Spleen (tissue), 11 donors: Measurements from ENCODE around the gene POLQ. TPM values are rescaled to one million over a fixed set of nuclear protein-coding genes. Genes with fewer than 3 reads are reported as not detected.

Experiments
- DNase-seq: peaks from one replicate; pipeline ENCODE4 v3.0.0-alpha.2; 2020
- H3K27ac ChIP-seq, 8 donors: fragments of 200-600 bp; sonication (generic) in 7 of 8; 1 replicate in 4 of 8; 2 replicates in 4 of 8; pipeline versions ENCODE4 v1.5.0 to v1.8.0; 2016 to 2021; ENCODE audit warnings: inconsistent platforms in 4 of 8, mild to moderate bottlenecking in 4 of 8, moderate library complexity in 1 of 8
- H3K27me3 ChIP-seq, 7 donors: fragments of 200-600 bp; sonication (generic) in 6 of 7; replicated peaks in 1 of 7; 1 replicate in 4 of 7; 2 replicates in 3 of 7; pipeline versions ENCODE4 v1.5.0 to v1.8.0; 2016 to 2021; ENCODE audit warnings: inconsistent platforms in 3 of 7, mild to moderate bottlenecking in 1 of 7
- H3K36me3 ChIP-seq, 6 donors: fragments of 200-600 bp; sonication (generic) in 5 of 6; 1 replicate in 4 of 6; 2 replicates in 2 of 6; pipeline versions ENCODE4 v1.5.0 to v1.8.0; 2016 to 2021; ENCODE audit warnings: inconsistent platforms in 2 of 6
- H3K4me1 ChIP-seq, 6 donors: fragments of 200-600 bp; sonication (generic) in 5 of 6; 1 replicate in 3 of 6; 2 replicates in 3 of 6; pipeline versions ENCODE4 v1.5.0 to v1.8.0; 2016 to 2021; ENCODE audit warnings: inconsistent platforms in 3 of 6
- H3K4me3 ChIP-seq, 8 donors: fragments of 200-600 bp; sonication (generic) in 7 of 8; 1 replicate in 4 of 8; 2 replicates in 4 of 8; pipeline versions ENCODE4 v1.5.0 to v1.8.0; 2016 to 2021; ENCODE audit warnings: inconsistent platforms in 4 of 8, mild to moderate bottlenecking in 4 of 8, moderate library complexity in 2 of 8
- H3K9me3 ChIP-seq, 8 donors: fragments of 200-600 bp; sonication (generic) in 7 of 8; 1 replicate in 4 of 8; 2 replicates in 4 of 8; pipeline versions ENCODE4 v1.5.0 to v1.8.0; 2016 to 2021; ENCODE audit warnings: inconsistent platforms in 4 of 8
- POLR2A ChIP-seq, 3 donors: fragments of 450-650 bp; IDR thresholded peaks; one replicate each; pipeline ENCODE4 v1.5.1; 2017; ENCODE audit warnings: antibody characterized with exemption in 3 of 3, mild to moderate bottlenecking in 1 of 3
- POLR2AphosphoS5 ChIP-seq, 3 donors: sonication (generic); formaldehyde crosslinking; IDR thresholded peaks; one replicate each; pipeline ENCODE4 v1.5.1; 2017; ENCODE audit warnings: antibody characterized with exemption in 3 of 3
- WGBS, 5 donors: extraction: QIAGEN DNeasy Blood & Tissue Kit in 3 of 5; methylation state at CpG; one replicate each; pipeline versions ENCODE4 v1.1.5 to v1.1.7; 2013 to 2018; 5-methylcytosine and 5-hydroxymethylcytosine counted together
- intact Hi-C: fragments of 100-400 bp; cut with DNase I; formaldehyde crosslinking; loops from one replicate; pipeline ENCODE4 v1.15.0; 2023; ENCODE audit warnings: low total_unique reads
- polyA plus RNA-seq, 3 donors: library from polyadenylated mRNA; stranded (reverse); fragments of 200-250 nt; gene quantifications; one replicate each; pipeline ENCODE4 v1.2.1, GENCODE V29; 2013
- total RNA-seq, 7 donors: library from RNA; depleted of rRNA in 3 of 7; stranded (reverse); fragments of >200 nt in 3 of 7; fragmentation: NEBNext Ultra II Directional in 4 of 7; extraction: Animal tissue kit (Norgen Biotek cat#: 25700) in 4 of 7; gene quantifications; one replicate each; pipeline versions ENCODE4 v1.1.0 to v1.2.1, GENCODE V29; 2016 to 2021
- TF ChIP-seq, protein P1 (sequence below), 11 experiments: fragments of 200-600 bp in 7 of 11; fragments of 450-650 bp in 4 of 11; sonication (generic) in 4 of 11; IDR thresholded peaks in 8 of 11; conservative IDR thresholded peaks in 3 of 11; 1 replicate in 7 of 11; 2 replicates in 4 of 11; pipeline versions ENCODE4 v1.4.0 to v1.8.0; 2016 to 2021; ENCODE audit warnings: antibody characterized with exemption in 11 of 11, inconsistent platforms in 4 of 11, mild to moderate bottlenecking in 1 of 11
- donor health status: healthy with polysubstance abuse.
- donor health status: DM: no; HTN: no; CAD: no; lungs with moderate emphysema.
- donor health status: DM: no; HTN: no; CAD: no.
- donor health status: Bipolar disorder and iron deficiency.
- donor health status: healthy.
- donor health status: DM: no; HTN: no; CAD: no.
- donor health status: DM: yes; HTN: yes; CAD: no.

The POLQ gene
- total and polyA plus RNA-seq, 10 donors: 0.50 to 4.7 (median 1.6) TPM

DNA sequence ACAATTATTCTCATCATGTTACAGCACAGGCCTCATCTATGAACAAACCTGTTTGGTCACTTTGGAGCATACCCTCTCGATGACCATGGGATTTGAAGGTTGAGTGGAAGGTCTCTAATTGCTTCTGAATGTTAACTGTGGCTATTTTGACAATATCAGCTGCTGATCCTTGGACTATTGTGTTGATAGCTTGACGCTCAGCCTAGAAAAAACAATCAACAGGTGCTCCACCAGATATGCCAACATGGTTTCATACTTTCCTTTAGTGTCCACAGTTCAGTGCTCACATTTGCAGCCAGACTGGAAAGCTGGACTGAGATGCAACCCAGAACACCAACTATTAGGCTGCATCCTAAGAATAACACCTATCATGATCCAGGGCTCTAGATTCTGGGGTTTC, 109.7 kb downstream of the POLQ start:
- peaks cover 0 to 14% (median 5%) of the 10 kb centered on the region in 6 donors for H3K4me1 ChIP-seq
- intact Hi-C loops: no loop called here

DNA sequence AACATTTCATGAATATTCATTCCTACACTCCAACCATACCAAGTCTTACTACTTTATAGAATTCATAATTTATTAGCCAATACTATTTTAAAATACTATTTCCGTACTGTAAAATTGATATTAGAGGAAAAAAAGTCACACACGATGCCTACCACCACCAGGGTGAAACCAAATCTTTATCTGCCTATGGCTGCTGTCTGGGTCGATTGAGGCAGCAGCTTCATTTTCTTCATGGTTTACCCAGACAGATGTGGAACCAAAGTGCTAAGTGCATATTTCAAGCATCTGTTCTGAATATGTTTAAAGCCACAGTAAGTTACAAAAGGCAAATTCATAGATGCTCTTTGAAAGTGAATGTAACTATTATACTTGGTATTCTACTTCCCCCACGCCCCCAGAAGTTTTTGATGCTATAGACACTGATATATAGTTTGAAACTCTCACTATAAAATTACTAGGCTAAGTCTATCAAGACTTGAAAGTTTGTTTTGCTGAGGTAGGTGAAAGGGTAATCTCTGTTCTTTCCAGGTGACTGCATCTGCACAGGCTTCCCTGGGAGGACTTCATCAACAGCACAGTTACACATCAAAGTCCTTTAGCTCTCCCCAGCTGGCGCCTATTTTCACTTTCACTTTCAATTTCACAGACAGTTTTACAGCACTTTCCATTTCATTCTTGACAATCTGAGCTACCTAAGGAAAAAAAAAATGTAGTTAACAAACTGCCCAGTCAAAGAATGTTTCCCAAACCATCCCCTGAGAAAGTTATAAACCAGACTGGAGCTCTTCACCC, 113.9 kb downstream of the POLQ start:
- peaks cover 0 to 17% (median 0%) of the 10 kb centered on the region in 6 donors for H3K36me3 ChIP-seq
- TF ChIP-seq, protein P1, sequence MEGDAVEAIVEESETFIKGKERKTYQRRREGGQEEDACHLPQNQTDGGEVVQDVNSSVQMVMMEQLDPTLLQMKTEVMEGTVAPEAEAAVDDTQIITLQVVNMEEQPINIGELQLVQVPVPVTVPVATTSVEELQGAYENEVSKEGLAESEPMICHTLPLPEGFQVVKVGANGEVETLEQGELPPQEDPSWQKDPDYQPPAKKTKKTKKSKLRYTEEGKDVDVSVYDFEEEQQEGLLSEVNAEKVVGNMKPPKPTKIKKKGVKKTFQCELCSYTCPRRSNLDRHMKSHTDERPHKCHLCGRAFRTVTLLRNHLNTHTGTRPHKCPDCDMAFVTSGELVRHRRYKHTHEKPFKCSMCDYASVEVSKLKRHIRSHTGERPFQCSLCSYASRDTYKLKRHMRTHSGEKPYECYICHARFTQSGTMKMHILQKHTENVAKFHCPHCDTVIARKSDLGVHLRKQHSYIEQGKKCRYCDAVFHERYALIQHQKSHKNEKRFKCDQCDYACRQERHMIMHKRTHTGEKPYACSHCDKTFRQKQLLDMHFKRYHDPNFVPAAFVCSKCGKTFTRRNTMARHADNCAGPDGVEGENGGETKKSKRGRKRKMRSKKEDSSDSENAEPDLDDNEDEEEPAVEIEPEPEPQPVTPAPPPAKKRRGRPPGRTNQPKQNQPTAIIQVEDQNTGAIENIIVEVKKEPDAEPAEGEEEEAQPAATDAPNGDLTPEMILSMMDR (IDR thresholded peaks at IDR 0.05 in 8 of 11, conservative IDR thresholded peaks at IDR 0.05 in 3 of 11): no peak
- TF ChIP-seq POLR2AphosphoS5 (IDR thresholded peaks at IDR 0.05): no peak
- no peak for TF ChIP-seq POLR2A (IDR thresholded peaks at IDR 0.05)
- no peak for DNase-seq
- peaks cover 0 to 14% (median 5%) of the 10 kb centered on the region in 6 donors for H3K4me1 ChIP-seq
- peak overlapping the region in 4 of 8 donors; percentile 8 to 52 (median 17) for H3K4me3 ChIP-seq
- intact Hi-C loops: no loop called here
- 58 to 62% (median 61%) methylated on average over 5 of the region's 5 CpGs for WGBS, 5 donors
- no peaks in the 10 kb centered on the region for H3K27me3 ChIP-seq
- no peaks in the 10 kb centered on the region for H3K9me3 ChIP-seq
- peak overlapping the region in 4 of 8 donors; percentile 30 to 43 (median 38) for H3K27ac ChIP-seq

More for the DNA sequence above, 109.7 kb downstream of the POLQ start:
- Histone ChIP-seq H3K36me3 (peaks cover 0 to 5% (median 0%) of the 10 kb centered on the region in 6 donors), H3K4me3 (no peak overlapping the region), H3K27ac (no peak overlapping the region), H3K9me3 (no peaks in the 10 kb centered on the region), H3K27me3 (no peaks in the 10 kb centered on the region)
- TF ChIP-seq, protein P1 (IDR thresholded peaks at IDR 0.05 in 8 of 11, conservative IDR thresholded peaks at IDR 0.05 in 3 of 11): no peak
- no peak for TF ChIP-seq POLR2AphosphoS5 (IDR thresholded peaks at IDR 0.05)
- DNase-seq: no peak
- WGBS, 5 donors: 93 to 100% (median 96%) methylated on average over 2 of the region's 2 CpGs

DNA sequence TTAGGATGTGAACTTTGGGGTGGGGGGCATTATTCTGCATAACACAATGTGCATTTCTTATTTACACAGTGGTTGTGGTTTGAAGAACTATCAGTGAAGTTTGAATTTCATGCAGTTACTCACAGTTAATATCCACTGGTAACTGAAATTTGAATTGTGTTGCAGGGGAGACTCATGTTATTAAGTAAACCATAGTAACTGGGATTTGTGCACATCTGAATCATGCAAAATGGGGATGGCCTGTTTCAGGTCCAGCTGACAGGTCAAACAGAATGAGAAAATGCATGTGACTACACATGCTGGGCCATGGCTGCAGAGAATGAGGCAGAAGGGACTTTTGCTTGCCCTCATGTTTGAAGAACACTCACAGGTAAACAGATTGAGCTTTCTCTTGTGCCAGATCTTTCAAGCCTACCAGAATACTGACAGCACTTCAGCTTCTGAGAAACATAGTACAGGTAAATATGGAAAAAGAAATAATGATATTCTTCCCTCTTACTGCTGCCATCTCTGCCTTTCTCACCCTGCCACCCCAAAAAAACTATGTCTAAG, 115.0 kb downstream of the POLQ start:
- intact Hi-C loops: no loop called here
- no peaks in the 10 kb centered on the region for H3K9me3 ChIP-seq
- TF ChIP-seq POLR2A (IDR thresholded peaks at IDR 0.05) (no peak), POLR2AphosphoS5 (IDR thresholded peaks at IDR 0.05) (no peak)
- TF ChIP-seq, protein P1 (IDR thresholded peaks at IDR 0.05 in 8 of 11, conservative IDR thresholded peaks at IDR 0.05 in 3 of 11): no peak
- H3K27ac ChIP-seq: no peak overlapping the region
- no peaks in the 10 kb centered on the region for H3K27me3 ChIP-seq
- H3K4me1 ChIP-seq: peaks cover 0 to 14% (median 5%) of the 10 kb centered on the region in 6 donors
- no peak for DNase-seq
- no peak overlapping the region for H3K4me3 ChIP-seq
- peaks cover 0 to 17% (median 0%) of the 10 kb centered on the region in 6 donors for H3K36me3 ChIP-seq

DNA sequence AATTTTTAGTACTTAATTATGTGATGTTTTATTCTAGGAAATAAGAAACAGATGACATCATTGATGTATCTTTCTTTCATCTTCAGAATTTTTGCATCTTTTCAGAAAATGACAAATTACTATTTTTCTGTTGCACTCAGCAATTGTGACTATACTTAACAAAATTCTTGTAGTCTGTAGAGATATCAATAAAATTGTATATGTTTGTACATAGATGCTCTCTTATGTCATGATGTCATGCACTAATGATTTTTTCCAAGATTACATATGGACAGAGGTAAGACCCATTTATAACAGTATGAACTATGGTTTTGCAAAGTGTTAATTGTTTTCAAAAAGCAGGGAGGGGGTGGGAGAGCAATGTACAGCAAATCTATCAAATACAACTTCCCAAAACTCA, 121.2 kb downstream of the POLQ start:
- H3K27me3 ChIP-seq: no peaks in the 10 kb centered on the region
- H3K4me3 ChIP-seq: no peak overlapping the region
- peaks cover 0 to 2% (median 0%) of the 10 kb centered on the region in 6 donors for H3K36me3 ChIP-seq
- H3K9me3 ChIP-seq: no peaks in the 10 kb centered on the region
- H3K27ac ChIP-seq: no peak overlapping the region
- TF ChIP-seq POLR2AphosphoS5 (IDR thresholded peaks at IDR 0.05): no peak
- TF ChIP-seq, protein P1 (IDR thresholded peaks at IDR 0.05 in 8 of 11, conservative IDR thresholded peaks at IDR 0.05 in 3 of 11): no peak
- no peak for TF ChIP-seq POLR2A (IDR thresholded peaks at IDR 0.05)
- no peak for DNase-seq
- intact Hi-C loops: no loop called here
- no peaks in the 10 kb centered on the region for H3K4me1 ChIP-seq
